GM21423 (cell line): ENCODE measurements around the gene PIWIL1.

Experiments used
- ATAC-seq: cut with Tn5 transposase; IDR thresholded peaks from one replicate; pipeline ENCODE4 v1.9.1; 2021; ENCODE audit warnings: mild to moderate bottlenecking, moderate library complexity; ENCODE audit not compliant: unreplicated experiment

The PIWIL1 gene

DNA sequence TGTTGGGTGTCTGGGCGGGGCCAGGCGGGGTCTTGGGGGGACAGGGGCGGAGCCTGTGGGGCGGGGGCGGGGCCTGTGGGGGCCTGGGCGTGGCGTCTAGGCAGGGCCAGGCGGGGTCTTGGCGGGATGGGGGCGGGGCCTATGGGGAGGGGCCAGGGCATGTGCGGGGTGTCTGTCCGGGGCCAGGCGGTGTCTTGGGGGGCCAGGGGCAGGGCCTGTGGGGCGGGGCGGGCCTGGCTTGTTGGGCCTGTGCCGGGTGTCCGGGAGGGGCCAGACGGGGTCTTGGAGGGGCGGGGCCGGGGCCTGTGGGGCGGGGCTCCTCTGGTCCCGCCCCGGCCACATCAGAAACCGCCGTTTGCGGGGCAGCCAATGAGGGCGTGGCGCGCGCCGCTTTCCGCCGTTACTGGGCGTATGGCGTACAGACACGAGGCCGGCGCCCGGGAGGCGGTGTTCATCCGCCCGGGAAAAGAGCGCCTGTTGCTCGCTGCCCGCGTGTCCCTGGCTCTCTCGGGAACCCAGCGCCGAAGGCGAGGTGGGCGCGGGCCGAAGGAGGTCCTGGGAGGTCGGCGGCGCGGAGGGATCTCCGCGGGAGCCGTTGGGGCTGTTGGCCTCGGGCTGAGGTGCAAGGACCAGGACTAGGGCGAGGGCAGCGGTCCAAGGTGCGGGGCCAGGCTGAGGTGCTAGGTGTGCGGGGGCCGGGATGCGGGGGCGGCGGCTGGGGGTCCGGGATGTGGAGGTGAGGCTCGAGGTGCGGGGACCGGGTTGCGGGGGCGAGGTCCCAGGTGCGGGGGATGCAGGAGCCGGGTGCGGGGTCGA is at the start of gene PIWIL1:
TSS of gene PIWIL1 (plus strand) at position 400 of the 816 bp plus-strand sequence. CDS start 4,705 bp downstream, outside the sequence.
- ATAC-seq = no peak

DNA sequence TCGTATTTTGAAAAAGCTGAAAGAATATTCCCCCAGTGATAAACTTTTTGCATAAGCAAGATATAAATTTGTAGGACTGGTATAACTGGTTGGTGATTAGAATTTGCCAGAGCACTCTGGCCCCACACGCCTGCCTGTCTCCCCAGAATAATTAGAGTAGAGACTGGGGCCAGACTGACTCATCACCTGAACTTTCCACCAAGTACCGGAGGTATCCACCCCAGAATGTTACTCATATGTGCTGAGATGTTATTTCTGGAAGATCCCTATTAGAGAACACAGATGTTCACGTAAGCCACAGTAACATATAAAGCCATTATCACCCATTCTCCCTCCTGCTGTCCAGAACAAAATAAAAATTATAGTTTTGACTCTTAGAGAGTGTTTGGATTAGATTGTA is 49.5 kb upstream of the PIWIL1 start:
- no peak for ATAC-seq

DNA sequence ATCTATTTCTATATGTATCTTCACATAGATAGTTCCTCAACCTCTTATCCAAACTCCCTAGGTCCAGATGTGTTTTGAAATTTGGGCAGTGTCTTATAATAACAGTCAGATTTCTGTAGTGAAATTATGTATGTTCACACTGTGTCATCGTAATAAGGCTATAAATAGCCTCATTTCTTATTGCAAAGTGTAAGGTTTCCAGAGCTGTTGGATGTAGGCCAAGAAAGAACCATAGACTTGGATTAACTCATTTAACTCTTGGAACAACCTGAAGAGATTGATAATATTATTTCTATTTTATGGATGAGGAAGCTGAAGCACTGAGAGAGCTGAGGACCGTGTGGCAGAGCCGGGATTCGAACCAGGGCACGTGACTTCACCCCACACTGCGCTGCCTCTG is 49.0 kb upstream of the PIWIL1 start:
- no peak for ATAC-seq

DNA sequence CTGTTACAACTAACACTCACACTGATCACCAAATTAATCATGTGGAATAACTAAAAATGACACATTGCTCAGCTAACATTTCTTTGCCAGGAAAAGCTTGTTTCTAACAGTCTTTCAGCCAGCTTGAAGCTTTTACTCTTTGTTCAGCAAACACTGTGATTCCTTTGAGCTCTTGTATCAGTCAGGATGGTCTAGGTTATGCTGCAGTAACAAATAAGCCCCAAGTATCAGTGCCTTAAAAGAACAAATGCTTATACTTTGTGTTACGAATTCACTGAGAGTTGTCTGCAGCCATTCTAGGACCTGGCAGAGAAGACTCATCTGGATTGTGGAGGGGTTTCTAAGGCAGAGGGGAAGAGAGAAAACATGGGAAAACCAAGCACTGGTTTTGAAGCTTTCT is 47.6 kb upstream of the PIWIL1 start:
- ATAC-seq = no peak

DNA sequence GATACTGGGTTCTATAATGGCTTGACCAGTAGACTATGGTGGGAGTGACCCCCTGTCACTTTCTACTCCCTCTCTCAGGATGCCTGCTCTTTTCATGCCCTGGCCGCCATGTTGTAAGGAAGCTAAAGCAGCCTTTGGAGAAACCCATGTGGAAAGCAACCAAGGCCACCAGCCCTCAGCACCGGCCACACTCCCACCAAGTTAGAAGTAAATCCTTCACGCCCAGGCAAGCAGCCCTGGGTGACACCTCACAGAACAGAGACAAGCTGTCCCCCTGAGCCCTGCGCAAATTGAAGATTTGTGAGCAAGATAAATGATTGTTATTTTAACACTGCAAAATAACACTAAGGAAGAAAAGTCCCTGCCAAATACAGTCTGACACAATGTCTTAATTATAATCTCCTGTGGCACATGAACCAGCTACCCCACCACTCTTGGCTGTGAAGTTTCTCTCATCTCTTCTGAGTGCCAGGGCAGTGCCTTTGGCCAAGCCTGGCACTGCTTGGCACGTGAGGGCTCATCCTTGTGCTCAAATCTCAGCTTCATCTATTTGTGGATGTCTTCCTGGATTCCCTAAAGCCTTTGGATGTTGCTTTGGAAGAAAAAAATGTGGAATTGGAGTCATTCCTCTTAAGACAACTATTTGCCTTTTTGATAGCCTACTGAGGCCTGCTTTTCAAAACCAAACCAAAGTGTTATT is 39.2 kb upstream of the PIWIL1 start:
- no peak for ATAC-seq

DNA sequence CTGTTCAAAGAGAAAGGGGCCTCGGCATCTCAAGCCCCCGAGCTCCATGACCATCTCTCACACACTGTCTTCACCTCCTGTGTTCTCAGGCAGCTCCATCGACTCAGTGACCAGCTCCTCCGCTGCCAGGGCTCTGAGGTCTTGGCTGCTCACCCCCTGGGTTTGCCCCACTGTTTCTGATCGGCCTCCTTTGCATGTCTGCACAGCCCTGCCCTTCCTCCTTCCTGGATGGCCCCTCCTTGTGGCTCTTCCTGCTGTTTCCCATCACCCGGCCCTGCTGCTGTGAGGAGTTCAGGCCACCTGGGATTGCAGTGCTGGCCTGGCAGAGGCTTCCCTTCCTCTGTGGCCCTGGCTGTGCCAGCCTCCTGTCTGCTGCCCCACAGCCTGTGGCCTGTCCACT is 38.1 kb upstream of the PIWIL1 start:
- no peak for ATAC-seq

DNA sequence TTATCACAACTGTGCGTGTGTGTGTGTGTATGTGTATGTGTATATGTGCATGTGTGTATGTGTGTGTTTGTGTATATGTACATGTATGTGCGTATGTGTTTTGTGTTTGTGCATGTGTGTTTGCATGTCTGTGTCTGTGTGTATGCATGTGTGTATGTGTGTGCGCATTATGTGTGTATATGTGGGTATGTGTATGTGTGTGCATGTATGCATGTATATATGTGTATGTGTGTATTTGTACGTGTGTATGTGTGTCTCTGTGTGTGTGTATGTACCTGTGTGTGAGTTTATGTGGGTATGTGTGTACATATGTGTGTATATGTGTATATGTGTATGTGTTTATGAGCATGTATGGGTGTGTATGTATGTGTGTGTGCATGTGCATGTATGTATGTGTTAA is 37.6 kb upstream of the PIWIL1 start:
- no peak for ATAC-seq

DNA sequence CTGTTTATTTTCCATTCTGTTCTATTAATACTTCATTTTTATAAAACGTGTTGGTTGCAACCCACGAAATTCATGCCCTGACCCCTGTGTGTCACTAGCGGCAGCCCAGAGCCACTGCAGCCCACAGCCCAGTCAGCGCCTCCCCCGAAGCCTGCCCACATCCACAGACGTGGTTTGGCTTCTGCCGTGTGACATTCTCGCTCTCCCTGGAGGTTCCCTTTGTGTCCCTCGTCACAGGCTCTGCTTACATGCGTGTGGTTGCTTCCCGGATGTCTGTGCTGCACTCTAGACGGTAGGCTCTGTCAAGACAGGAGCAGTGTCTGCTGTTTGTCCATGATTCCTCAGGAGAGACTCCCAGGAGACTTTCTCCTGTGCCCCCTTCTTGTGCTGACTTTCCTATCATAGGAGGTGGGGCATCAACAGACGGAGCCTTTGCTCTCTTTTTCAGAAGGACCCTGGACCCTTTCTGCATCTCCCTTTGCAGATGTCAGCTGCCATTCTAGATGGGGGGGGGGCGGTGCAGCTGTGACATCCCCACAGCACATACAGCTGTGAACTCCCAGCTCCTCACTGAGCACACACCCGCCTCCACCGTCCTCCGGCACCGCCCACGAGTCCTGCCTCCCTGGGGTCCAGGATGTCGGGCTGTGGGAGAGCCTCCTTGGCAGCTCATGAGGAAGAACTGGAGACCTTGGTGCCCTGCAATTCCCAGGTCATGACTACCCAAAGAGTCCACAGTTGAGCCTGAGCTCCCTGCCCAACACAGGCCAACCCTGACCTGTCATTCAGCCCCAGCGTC is 36.8 kb upstream of the PIWIL1 start:
- ATAC-seq = no peak

DNA sequence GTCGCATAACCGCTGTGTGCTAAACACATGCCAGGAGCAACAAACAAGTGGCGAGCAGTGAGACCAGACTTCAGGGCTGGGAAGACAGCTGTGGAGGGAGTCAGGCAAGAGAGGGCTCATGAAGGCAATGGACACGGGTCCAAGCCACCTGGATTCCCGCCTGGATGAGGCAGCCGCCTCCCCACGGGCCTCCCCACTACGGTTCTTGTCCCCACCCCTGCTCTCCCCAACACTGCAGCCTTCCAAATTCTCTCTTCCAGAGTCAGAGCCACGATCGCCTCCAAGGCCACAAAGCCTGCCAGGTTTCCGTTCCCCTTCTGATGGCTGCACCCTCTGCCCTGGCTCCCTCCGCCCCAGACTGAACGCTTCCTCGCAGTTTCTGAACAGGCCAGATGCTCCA is 36.1 kb upstream of the PIWIL1 start:
- ATAC-seq = no peak

DNA sequence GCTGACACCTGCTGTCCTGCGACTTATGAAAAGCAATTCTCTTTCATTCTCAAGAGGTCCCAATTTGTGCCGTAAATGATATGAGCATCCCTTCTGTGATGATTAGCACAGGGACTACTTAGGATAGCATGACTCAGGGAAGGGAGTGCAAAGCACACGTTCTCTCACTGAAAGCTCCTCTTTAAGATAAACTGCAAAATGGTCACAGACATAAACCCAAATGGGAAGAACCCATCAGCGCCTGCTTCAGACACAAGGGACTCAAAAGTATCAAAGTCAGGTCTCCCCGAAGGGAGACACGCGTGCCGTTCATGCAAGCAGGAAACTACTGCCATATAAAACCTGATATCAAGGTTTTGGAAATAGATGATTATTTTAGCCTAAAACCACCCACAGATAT is 33.9 kb upstream of the PIWIL1 start:
- no peak for ATAC-seq

DNA sequence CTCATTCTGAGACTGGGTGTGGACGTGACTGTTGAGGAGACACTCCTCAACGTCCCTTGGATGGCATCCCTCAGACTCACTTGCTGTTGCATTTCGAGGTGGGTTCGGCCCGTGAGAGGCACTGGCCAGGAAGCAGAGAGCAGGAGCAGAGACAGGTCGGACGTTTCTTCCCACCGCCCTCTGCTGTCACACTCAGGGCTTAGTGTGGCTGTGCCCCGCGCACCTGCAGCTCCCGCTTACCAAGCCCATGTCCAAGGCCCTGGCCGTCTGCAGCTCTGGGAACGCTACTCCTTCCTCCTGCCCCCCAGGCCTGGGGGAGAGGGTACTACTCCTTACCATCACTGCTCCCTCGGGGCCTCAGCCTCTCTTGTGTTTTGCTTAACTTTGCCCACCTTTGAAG is 29.8 kb upstream of the PIWIL1 start:
- no peak for ATAC-seq

DNA sequence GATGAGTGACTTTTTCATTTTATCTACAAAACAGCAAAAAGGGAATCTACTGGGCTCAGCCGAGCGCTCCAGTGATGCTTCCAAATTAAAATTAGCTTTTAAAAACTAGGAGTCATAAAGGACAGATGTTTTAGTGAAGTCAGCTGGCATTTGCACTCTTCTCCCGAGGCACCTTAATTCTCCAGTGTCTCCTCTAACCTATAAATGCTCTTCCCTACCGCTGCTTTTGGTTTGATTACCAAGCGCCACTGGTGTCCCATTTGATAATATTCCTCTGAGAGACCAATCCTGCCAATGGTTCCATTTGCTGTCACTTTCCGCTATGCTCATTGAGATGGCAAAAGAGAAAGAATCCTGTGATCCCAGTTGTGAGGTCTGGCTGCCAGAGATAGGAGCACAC is 29.3 kb upstream of the PIWIL1 start:
- ATAC-seq = no peak

DNA sequence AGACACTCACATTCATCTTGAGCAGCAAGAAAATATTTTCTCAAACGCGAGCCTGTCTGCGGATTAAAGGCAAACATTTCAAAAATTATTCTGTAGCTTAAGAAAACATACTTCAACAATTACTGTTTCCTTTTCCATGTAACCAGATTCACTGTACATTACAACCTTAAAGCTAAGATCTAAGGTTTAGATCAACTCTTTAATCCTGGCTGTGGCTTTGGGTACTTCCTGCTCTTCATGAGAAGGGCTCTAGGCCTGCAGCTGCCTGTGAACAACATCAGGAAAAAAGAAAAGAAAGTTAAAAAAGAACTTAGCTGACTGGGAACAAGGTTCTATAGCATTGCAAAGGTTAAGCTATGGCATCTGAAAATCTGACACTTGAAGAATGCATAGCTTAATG is 21.4 kb upstream of the PIWIL1 start:
- ATAC-seq = no peak

DNA sequence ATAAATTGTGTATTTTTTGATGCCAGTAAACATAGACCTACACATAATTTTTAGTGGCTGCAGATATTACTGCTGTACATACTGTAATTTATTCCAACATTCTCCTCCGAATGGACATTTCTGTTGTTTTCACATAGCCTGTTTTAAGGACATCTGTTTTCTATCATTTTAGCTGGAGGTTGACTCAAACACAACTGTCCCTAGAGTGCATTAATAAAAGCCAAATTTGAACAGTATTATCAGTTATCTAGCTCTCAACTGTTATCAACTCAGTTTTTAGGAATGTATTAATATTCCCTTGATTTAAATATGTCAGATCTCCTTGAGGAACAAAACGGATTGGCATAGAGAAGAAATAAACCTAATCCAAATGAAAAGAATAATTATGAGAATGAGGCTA is 17.2 kb upstream of the PIWIL1 start:
- ATAC-seq = no peak

DNA sequence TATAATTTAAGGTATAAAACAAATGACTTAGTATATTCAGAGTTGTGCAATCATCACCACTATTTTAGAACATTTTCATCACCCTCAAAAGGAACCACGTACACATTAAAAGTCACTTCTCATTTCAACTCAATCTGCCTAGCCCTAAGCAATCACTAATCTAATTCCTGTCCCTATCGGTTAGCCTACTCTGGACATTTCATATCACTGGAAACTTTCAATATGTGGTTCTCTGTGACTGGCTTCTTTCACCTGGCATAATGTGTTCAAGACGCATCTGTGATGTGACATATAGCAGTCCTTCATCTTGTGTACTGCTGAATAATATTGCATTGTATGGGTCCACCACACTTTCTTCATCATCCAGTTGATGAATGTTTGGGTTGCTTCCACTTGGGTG is 15.4 kb upstream of the PIWIL1 start:
- no peak for ATAC-seq

DNA sequence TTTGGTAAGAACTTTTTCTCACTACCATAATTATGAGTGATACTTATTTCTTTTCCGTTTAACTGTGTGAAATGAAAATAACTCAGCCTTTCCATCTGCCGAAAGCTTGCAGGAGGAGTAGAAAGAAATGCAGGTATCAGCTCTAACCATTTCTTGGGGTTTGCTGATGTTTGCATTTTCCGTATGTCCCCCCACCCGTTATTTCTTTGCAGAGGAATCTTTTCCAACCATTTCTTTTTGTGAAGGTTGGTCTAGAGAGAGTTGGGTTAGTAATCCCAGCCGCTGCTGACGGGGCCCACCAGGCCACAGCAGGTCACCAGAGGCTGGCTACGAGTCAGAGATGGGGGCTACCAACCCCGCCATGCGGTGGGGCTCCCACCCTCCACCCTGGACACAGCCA is 7.0 kb upstream of the PIWIL1 start:
- no peak for ATAC-seq

DNA sequence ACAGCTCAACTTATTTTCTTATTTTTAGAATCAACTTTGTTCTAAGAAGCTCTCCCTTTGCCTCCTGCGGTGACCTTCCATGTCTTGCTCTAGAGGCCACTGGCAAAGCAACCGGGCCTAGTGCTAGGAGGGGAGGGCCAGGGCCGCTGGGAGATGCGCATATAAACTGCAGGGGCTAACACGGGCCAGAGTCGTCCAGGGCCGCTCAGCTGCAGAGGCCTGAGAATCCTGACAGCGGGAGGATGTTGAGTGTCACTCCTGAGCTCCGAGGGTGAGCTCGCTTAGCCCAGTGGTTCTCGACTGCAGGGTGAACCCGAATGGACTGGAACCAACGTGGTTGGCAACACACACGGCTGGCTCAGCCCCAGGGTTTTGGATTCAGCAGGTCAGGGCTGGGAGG is 6.5 kb upstream of the PIWIL1 start:
- no peak for ATAC-seq

DNA sequence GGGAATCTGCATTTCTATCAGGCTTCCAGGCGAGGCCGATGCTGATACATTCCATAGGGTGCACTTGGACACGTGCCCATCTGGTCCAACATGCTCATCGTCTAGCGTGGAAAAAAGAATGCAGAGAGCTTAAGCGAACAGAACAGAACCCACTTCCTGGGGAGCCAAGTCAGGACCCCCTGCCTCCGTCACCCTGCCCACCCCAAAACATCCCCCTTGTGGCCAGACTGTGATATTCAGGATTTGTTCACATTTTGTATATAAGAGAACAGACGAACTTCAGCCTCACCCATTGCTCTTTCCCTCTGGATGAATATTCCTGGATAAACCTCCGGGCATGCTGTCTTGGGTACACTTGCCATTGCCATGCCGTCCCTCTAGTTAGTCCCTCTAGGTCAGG is 4.3 kb upstream of the PIWIL1 start:
- no peak for ATAC-seq

DNA sequence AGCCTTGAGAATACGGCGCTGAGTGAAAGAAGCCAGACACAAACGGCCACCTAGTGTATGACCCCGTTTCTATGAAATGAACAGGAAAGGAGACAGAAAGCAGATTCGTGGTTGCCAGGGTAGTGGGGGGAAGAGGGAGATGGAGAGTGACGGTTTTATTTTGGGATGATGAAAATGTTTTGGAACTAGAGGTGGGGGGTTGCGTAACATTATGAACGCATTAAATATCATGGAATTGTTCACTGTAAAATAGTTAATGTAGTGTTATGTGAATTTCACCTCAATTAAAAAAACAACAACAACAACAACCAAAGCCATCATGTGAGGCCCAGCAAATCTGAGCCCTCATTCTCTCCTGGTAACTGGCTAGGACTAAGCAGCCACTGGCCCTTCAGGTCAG is 3.3 kb upstream of the PIWIL1 start:
- no peak for ATAC-seq

DNA sequence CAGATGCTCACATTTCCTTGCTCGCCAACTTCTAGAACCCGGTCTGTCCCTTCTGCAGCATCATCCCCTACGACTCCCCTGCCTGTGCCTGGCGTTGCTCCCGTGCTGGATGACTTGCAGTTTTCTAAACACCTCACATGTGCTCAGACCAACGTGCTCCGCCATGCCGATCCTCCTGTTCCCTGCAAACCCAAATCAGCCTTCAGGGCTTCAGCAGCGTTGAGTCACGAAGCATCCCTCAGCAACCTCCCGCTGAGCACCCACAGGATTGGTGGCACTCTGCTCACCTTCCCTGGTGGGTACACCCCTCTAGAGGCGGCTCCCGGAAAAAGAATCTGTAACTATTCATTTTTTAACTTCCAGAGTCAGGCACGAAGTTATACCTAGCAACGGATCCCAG is 2.8 kb upstream of the PIWIL1 start:
- no peak for ATAC-seq

DNA sequence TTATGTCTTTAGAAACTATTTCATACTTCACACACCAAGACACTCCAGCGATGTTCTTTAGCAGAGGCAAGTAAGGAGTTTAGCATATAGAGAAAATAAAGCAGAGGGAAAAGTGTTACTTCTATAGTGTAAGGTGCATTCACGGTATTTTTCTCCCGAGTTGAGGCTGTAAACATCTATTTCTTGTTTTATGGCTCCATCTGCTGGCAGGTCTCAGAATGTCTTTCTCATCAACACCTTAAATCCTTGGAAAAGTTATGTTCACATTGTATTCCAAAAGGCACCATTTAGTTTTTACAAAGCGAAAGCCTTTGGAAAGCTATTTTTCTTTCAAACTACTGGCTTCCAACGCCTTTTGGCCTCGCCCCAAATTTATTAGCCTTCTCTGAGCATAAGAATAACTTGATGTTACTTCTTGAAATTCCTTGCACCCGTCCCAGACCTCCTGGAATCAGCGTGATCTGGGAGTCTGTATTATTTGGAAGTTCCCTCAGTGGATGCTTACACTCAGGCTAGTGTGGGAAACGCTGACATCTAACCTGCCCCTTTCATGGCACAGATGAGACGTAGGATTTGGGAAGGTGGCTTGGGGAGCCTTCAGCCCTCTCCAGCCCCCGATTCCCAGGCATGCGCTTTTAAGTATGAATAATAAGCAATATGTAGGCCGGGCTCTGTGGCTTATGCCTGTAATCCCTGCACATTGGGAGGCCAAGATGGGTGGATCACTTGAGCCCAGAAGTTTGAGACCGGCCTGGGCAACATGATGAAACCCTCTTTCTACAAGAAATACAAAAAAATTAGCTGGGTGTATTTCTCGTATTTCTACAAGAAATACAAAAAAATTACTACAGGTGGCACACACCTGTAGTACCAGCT is 1.9 kb upstream of the PIWIL1 start:
- ATAC-seq = no peak
